GM21619 (cell line): Measurements from ENCODE around the gene CAMKK1.
"Not testable (repeated sequence)": the region's sequence is repeated elsewhere in the genome, so short reads cannot be mapped to it uniquely, and the experiment has no call there.

Experiments used
- ATAC-seq: cut with Tn5 transposase; IDR thresholded peaks from one replicate; pipeline ENCODE4 v1.9.1; 2021; ENCODE audit not compliant: unreplicated experiment

Gene CAMKK1

GRCh38 chr17:3880983-3881382 is 11.9 kb downstream of the CAMKK1 start:
- ATAC-seq: no peak

GRCh38 chr17:3879591-3880417 is 13.0 kb downstream of the CAMKK1 start:
- no peak for ATAC-seq

GRCh38 chr17:3879186-3879585 is 13.7 kb downstream of the CAMKK1 start:
- ATAC-seq: no peak

GRCh38 chr17:3877220-3877619 is 15.6 kb downstream of the CAMKK1 start:
- ATAC-seq: no peak

GRCh38 chr17:3875317-3875716 is 17.5 kb downstream of the CAMKK1 start:
- ATAC-seq: no peak

- no peak for ATAC-seq
Observed at GRCh38 chr17:3873862-3874261, 19.0 kb downstream of the CAMKK1 start.

- ATAC-seq: no peak
Observed at GRCh38 chr17:3870871-3871306, 22.0 kb downstream of the CAMKK1 start.

GRCh38 chr17:3867606-3868005 is 25.2 kb downstream of the CAMKK1 start:
- no peak for ATAC-seq

- ATAC-seq: no peak
Observed at GRCh38 chr17:3867106-3867505, 25.7 kb downstream of the CAMKK1 start.

GRCh38 chr17:3866276-3866675 is 26.6 kb downstream of the CAMKK1 start:
- no peak for ATAC-seq

GRCh38 chr17:3865176-3865575 is 27.7 kb downstream of the CAMKK1 start:
- no peak for ATAC-seq

GRCh38 chr17:3864534-3864933 is 28.3 kb downstream of the CAMKK1 start:
- ATAC-seq: no peak

GRCh38 chr17:3861761-3862681 is 30.8 kb downstream of the CAMKK1 start:
- ATAC-seq: no peak

GRCh38 chr17:3860939-3861700 is 31.7 kb downstream of the CAMKK1 start:
- no peak for ATAC-seq

GRCh38 chr17:3859940-3860339 is 32.9 kb downstream of the CAMKK1 start:
- ATAC-seq: no peak

- ATAC-seq: no peak
Observed at GRCh38 chr17:3857261-3858105, 35.4 kb downstream of the CAMKK1 start.

- not testable (repeated sequence) for ATAC-seq
Observed at GRCh38 chr17:3854204-3854603, 38.6 kb downstream of the CAMKK1 start.

- no peak for ATAC-seq
Observed at GRCh38 chr17:3852561-3852960, 40.3 kb downstream of the CAMKK1 start.

- ATAC-seq: no peak
Observed at GRCh38 chr17:3851461-3852100, 41.3 kb downstream of the CAMKK1 start.
